Keratinocyte (primary cell): ENCODE results near the gene RAB7B.

ENCODE experiments used
- CTCF ChIP-seq, 3 experiments: IDR thresholded peaks in 1 of 3; conservative IDR thresholded peaks in 1 of 3; optimal IDR thresholded peaks in 1 of 3; 2 replicates in 2 of 3; 3 replicates in 1 of 3; pipeline versions ENCODE3 to v1.5.1; 2011; ENCODE audit warnings: low read length in 3 of 3, mild to moderate bottlenecking in 3 of 3, moderate library complexity in 2 of 3, control low read depth in 1 of 3, inconsistent platforms in 1 of 3; ENCODE audit not compliant: insufficient read depth in 2 of 3; ENCODE audit errors: extremely low read depth in 1 of 3
- EZH2 ChIP-seq: IDR thresholded peaks from one replicate; pipeline ENCODE4 v1.6.1; 2012; ENCODE audit warnings: inconsistent platforms, mild to moderate bottlenecking, low read length, moderate library complexity

- TF ChIP-seq EZH2 = no peak
- no peak for TF ChIP-seq CTCF (optimal IDR thresholded peaks at IDR 0.05 in 1 of 3, IDR thresholded peaks at IDR 0.05 in 1 of 3, conservative IDR thresholded peaks at IDR 0.05 in 1 of 3; ENCODE audit: extremely low read depth in 1 of 3, insufficient read depth in 2 of 3, low read length in 3 of 3)
These were observed 20.5 kb upstream of the RAB7B start, which contains the start of gene CTSE for GRCh38 chr1:206023695-206024094.
